ENCODE data around the gene SYCE3.

DNA sequence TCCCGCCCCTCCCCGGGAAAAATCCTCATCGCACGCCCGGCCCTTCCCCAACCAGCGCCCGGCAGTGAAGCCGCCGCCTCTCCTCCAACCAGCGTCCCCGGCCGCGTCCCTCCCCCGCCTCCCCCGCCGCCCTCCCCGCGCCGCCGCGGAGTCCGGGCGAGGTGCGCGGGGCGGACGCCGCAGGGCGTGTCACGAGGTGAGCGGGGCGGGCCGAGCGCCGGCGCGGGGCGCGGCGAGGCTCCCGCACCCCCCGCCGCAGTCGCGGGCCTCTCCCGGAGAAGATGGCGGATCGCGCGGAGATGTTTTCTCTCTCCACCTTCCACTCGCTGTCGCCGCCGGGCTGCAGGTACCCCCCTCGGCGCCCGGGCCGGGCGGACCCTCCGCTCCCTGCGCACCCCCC is 37.8 kb upstream of the SYCE3 start, which contains the start of gene MAPK8IP2:
- TF ChIP-seq EZH2 (optimal IDR thresholded peaks at IDR 0.05; ENCODE audit: low read depth, low read length) = no peak
- no peak for TF ChIP-seq EZH2phosphoT487 (IDR thresholded peaks at IDR 0.05; ENCODE audit: low read length)

Measured in MM.1S (cell line).